ENCODE measurements around the gene SOX9. TPM values are rescaled to one million over a fixed set of nuclear protein-coding genes. Genes with fewer than 3 reads are reported as not detected.
A peak's percentile ranks its signal among the peaks of the same experiment; 100 is the strongest.

Gene SOX9
- total RNA-seq, 1 donor from 2014 or later: 1.6 TPM

- peak overlapping the region; percentile 4 for H3K27ac Mint-ChIP-seq (ENCODE audit: unreplicated experiment)
- H3K4me1 Mint-ChIP-seq (ENCODE audit: low read depth, unreplicated experiment): peaks cover 26% of the 10 kb centered on the region
- H3K4me3 Mint-ChIP-seq (ENCODE audit: unreplicated experiment): peak overlapping the region; percentile 17
- H3K27me3 Mint-ChIP-seq (ENCODE audit: unreplicated experiment): peaks cover 10% of the 10 kb centered on the region
- H3K9me3 Mint-ChIP-seq (ENCODE audit: unreplicated experiment): peaks cover 5% of the 10 kb centered on the region
- TF ChIP-seq CTCF (IDR thresholded peaks at IDR 0.05; ENCODE audit: partially characterized antibody, unreplicated experiment): no peak
- no peak for DNase-seq
- H3K36me3 Mint-ChIP-seq (ENCODE audit: unreplicated experiment): peaks cover 4% of the 10 kb centered on the region
These were observed 4.9 kb downstream of the SOX9 start for GRCh38 chr17:72125742-72126141.

GRCh38 chr17:72126575-72127486 is 6.0 kb downstream of the SOX9 start:
- Mint-ChIP-seq H3K4me1 (ENCODE audit: low read depth, unreplicated experiment) (peaks cover 26% of the 10 kb centered on the region), H3K27me3 (ENCODE audit: unreplicated experiment) (peaks cover 6% of the 10 kb centered on the region), H3K36me3 (ENCODE audit: unreplicated experiment) (peaks cover 4% of the 10 kb centered on the region), H3K4me3 (ENCODE audit: unreplicated experiment) (no peak overlapping the region), H3K9me3 (ENCODE audit: unreplicated experiment) (peaks cover 5% of the 10 kb centered on the region), H3K27ac (ENCODE audit: unreplicated experiment) (no peak overlapping the region)
- no peak for DNase-seq
- TF ChIP-seq CTCF (IDR thresholded peaks at IDR 0.05; ENCODE audit: partially characterized antibody, unreplicated experiment): no peak

GRCh38 chr17:72128039-72128438 is 7.2 kb downstream of the SOX9 start:
- H3K27me3 Mint-ChIP-seq (ENCODE audit: unreplicated experiment): peaks cover 4% of the 10 kb centered on the region
- no peak for TF ChIP-seq CTCF (IDR thresholded peaks at IDR 0.05; ENCODE audit: partially characterized antibody, unreplicated experiment)
- H3K27ac Mint-ChIP-seq (ENCODE audit: unreplicated experiment): no peak overlapping the region
- DNase-seq: no peak
- H3K4me1 Mint-ChIP-seq (ENCODE audit: low read depth, unreplicated experiment): peaks cover 21% of the 10 kb centered on the region
- peaks cover 2% of the 10 kb centered on the region for H3K36me3 Mint-ChIP-seq (ENCODE audit: unreplicated experiment)
- no peak overlapping the region for H3K4me3 Mint-ChIP-seq (ENCODE audit: unreplicated experiment)
- H3K9me3 Mint-ChIP-seq (ENCODE audit: unreplicated experiment): peaks cover 5% of the 10 kb centered on the region

- no peak for TF ChIP-seq CTCF (IDR thresholded peaks at IDR 0.05; ENCODE audit: partially characterized antibody, unreplicated experiment)
- no peaks in the 10 kb centered on the region for H3K27me3 Mint-ChIP-seq (ENCODE audit: unreplicated experiment)
- no peak overlapping the region for H3K4me3 Mint-ChIP-seq (ENCODE audit: unreplicated experiment)
- DNase-seq: no peak
- peaks cover 4% of the 10 kb centered on the region for H3K36me3 Mint-ChIP-seq (ENCODE audit: unreplicated experiment)
- H3K4me1 Mint-ChIP-seq (ENCODE audit: low read depth, unreplicated experiment): peaks cover 14% of the 10 kb centered on the region
- no peak overlapping the region for H3K27ac Mint-ChIP-seq (ENCODE audit: unreplicated experiment)
- peaks cover 6% of the 10 kb centered on the region for H3K9me3 Mint-ChIP-seq (ENCODE audit: unreplicated experiment)
These were observed 14.0 kb downstream of the SOX9 start for GRCh38 chr17:72134608-72135394.

Measured in glutamatergic neuron (in vitro differentiated cells).